ENCODE results near the gene SRSF10.

- TF ChIP-seq, protein P1, sequence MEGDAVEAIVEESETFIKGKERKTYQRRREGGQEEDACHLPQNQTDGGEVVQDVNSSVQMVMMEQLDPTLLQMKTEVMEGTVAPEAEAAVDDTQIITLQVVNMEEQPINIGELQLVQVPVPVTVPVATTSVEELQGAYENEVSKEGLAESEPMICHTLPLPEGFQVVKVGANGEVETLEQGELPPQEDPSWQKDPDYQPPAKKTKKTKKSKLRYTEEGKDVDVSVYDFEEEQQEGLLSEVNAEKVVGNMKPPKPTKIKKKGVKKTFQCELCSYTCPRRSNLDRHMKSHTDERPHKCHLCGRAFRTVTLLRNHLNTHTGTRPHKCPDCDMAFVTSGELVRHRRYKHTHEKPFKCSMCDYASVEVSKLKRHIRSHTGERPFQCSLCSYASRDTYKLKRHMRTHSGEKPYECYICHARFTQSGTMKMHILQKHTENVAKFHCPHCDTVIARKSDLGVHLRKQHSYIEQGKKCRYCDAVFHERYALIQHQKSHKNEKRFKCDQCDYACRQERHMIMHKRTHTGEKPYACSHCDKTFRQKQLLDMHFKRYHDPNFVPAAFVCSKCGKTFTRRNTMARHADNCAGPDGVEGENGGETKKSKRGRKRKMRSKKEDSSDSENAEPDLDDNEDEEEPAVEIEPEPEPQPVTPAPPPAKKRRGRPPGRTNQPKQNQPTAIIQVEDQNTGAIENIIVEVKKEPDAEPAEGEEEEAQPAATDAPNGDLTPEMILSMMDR (conservative IDR thresholded peaks at IDR 0.05; ENCODE audit: low read length), result no peak
- no peak for TF ChIP-seq EZH2phosphoT487 (IDR thresholded peaks at IDR 0.05; ENCODE audit: borderline replicate concordance)
Observed at GRCh38 chr1:24022581-24023361, 42.6 kb upstream of the SRSF10 start.

Data from Loucy (cell line).